ENCODE measurements around the gene RIT2.

- TF ChIP-seq FOSL2 (IDR thresholded peaks at IDR 0.05; ENCODE audit: borderline replicate concordance, low read depth) (no peak), FOXJ3 (CRISPR knock-in tag; IDR thresholded peaks at IDR 0.05) (no peak), GABPA (IDR thresholded peaks at IDR 0.05; ENCODE audit: low read depth) (no peak)
- TF ChIP-seq, protein P1, sequence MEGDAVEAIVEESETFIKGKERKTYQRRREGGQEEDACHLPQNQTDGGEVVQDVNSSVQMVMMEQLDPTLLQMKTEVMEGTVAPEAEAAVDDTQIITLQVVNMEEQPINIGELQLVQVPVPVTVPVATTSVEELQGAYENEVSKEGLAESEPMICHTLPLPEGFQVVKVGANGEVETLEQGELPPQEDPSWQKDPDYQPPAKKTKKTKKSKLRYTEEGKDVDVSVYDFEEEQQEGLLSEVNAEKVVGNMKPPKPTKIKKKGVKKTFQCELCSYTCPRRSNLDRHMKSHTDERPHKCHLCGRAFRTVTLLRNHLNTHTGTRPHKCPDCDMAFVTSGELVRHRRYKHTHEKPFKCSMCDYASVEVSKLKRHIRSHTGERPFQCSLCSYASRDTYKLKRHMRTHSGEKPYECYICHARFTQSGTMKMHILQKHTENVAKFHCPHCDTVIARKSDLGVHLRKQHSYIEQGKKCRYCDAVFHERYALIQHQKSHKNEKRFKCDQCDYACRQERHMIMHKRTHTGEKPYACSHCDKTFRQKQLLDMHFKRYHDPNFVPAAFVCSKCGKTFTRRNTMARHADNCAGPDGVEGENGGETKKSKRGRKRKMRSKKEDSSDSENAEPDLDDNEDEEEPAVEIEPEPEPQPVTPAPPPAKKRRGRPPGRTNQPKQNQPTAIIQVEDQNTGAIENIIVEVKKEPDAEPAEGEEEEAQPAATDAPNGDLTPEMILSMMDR (IDR thresholded peaks at IDR 0.05) = no peak
These were observed 7.5 kb upstream of the RIT2 start for GRCh38 chr18:43122955-43123354.
